HG03432 (cell line): ENCODE results near the gene GYS2.

Source experiments
- ATAC-seq: cut with Tn5 transposase; IDR thresholded peaks from one replicate; pipeline ENCODE4 v1.9.1; 2021; ENCODE audit warnings: mild to moderate bottlenecking, moderate library complexity; ENCODE audit not compliant: unreplicated experiment

The GYS2 gene

GRCh38 chr12:21509768-21510167 is 94.9 kb downstream of the GYS2 start:
- ATAC-seq, result peak; percentile 94

- no peak for ATAC-seq
Observed at GRCh38 chr12:21507849-21508248, 96.8 kb downstream of the GYS2 start.

GRCh38 chr12:21505888-21506287 is 98.8 kb downstream of the GYS2 start:
- no peak for ATAC-seq

GRCh38 chr12:21502872-21503271 is 101.8 kb downstream of the GYS2 start:
- ATAC-seq, result no peak

GRCh38 chr12:21502164-21502496 is 102.5 kb downstream of the GYS2 start:
- no peak for ATAC-seq

GRCh38 chr12:21501258-21502163 is 103.1 kb downstream of the GYS2 start, which contains the start of the genes GOLT1B and RECQL:
GOLT1B (plus strand) TSS chr12:21501789; CDS start chr12:21501924, 135 bp downstream.
RECQL (minus strand) TSS chr12:21501635; CDS start chr12:21499570, 2,065 bp downstream.
- ATAC-seq, result peak; percentile 99

GRCh38 chr12:21500786-21501257 is 103.8 kb downstream of the GYS2 start:
- ATAC-seq, result no peak

- ATAC-seq, result no peak
Observed at GRCh38 chr12:21499765-21500164, 104.9 kb downstream of the GYS2 start.
